Astrocyte (in vitro differentiated cells and primary cell): ENCODE measurements around the gene AP1M1. TPM values are rescaled to one million over a fixed set of nuclear protein-coding genes. Genes with fewer than 3 reads are reported as not detected.
A peak's percentile ranks its signal among the peaks of the same experiment; 100 is the strongest.
"Not testable (repeated sequence)": the region's sequence is repeated elsewhere in the genome, so short reads cannot be mapped to it uniquely, and the experiment has no call there.

ENCODE experiments used
- DNase-seq: peaks from one replicate; pipeline ENCODE4 v3.0.0-alpha.2; 2010; ENCODE audit warnings: low read depth
- FAIRE-seq: peaks from 2 replicates; lab custom pipeline; 2011; peaks lifted over from hg19 to GRCh38; lab: Jason Lieb, UNC
- H2AFZ ChIP-seq: 2 replicates; pipeline ENCODE4 v1.6.0; 2012; ENCODE audit warnings: low read depth, low read length, inconsistent platforms
- H3K27ac ChIP-seq: 2 replicates; pipeline ENCODE4 v1.5.1; 2011; ENCODE audit warnings: low read depth, low read length, inconsistent platforms
- H3K27me3 ChIP-seq: 2 replicates; pipeline ENCODE4 v1.6.0; 2011; ENCODE audit warnings: low read length, inconsistent platforms; ENCODE audit not compliant: insufficient read depth
- H3K36me3 ChIP-seq: 2 replicates; pipeline ENCODE4 v1.5.1; 2011; ENCODE audit warnings: low read length, inconsistent platforms; ENCODE audit not compliant: insufficient read depth
- H3K4me1 ChIP-seq: 2 replicates; pipeline ENCODE4 v1.5.1; 2011; ENCODE audit warnings: low read length, inconsistent platforms; ENCODE audit not compliant: insufficient read depth
- H3K4me2 ChIP-seq: 2 replicates; pipeline ENCODE4 v1.6.0; 2012; ENCODE audit warnings: low read length, inconsistent platforms
- H3K4me3 ChIP-seq: 2 replicates; pipeline ENCODE4 v1.5.1; 2011; ENCODE audit warnings: low read depth, mild to moderate bottlenecking, low read length, inconsistent platforms; ENCODE audit not compliant: insufficient read depth
- H3K79me2 ChIP-seq: 2 replicates; pipeline ENCODE4 v1.6.0; 2012; ENCODE audit warnings: mild to moderate bottlenecking, low read length, inconsistent platforms; ENCODE audit not compliant: insufficient read depth
- H3K9ac ChIP-seq: 2 replicates; pipeline ENCODE4 v1.6.0; 2012; ENCODE audit warnings: mild to moderate bottlenecking, low read length, inconsistent platforms
- H3K9me3 ChIP-seq: 2 replicates; pipeline ENCODE4 v1.5.1; 2012; ENCODE audit warnings: low read depth, mild to moderate bottlenecking, low read length, inconsistent platforms; ENCODE audit not compliant: insufficient read depth
- H4K20me1 ChIP-seq: 2 replicates; pipeline ENCODE4 v1.6.0; 2012; ENCODE audit warnings: low read length, inconsistent platforms; ENCODE audit not compliant: insufficient read depth
- H3K27ac Mint-ChIP-seq: one replicate; pipeline ENCODE4 v1.8.0; 2021; ENCODE audit warnings: mild to moderate bottlenecking, mixed read lengths; ENCODE audit not compliant: unreplicated experiment
- H3K27me3 Mint-ChIP-seq: one replicate; pipeline ENCODE4 v1.8.0; 2021; ENCODE audit warnings: low read depth, mixed read lengths; ENCODE audit not compliant: unreplicated experiment
- H3K36me3 Mint-ChIP-seq: one replicate; pipeline ENCODE4 v1.8.0; 2021; ENCODE audit warnings: low read depth, mixed read lengths; ENCODE audit not compliant: unreplicated experiment
- H3K4me1 Mint-ChIP-seq: one replicate; pipeline ENCODE4 v1.8.0; 2021; ENCODE audit warnings: low read depth, mixed read lengths; ENCODE audit not compliant: unreplicated experiment
- H3K4me3 Mint-ChIP-seq: one replicate; pipeline ENCODE4 v1.8.0; 2021; ENCODE audit warnings: mild to moderate bottlenecking, moderate library complexity, mixed read lengths; ENCODE audit not compliant: unreplicated experiment
- H3K9me3 Mint-ChIP-seq: one replicate; pipeline ENCODE4 v1.8.0; 2021; ENCODE audit warnings: mild to moderate bottlenecking, mixed read lengths; ENCODE audit not compliant: unreplicated experiment
- EZH2 ChIP-seq: IDR thresholded peaks from 2 replicates; pipeline ENCODE4 v1.6.1; 2012; ENCODE audit warnings: mild to moderate bottlenecking, low read length, inconsistent platforms; ENCODE audit not compliant: insufficient read depth
- total RNA-seq: library from RNA; stranded (reverse); gene quantifications from 2 replicates; pipeline ENCODE4 v1.2.1, GENCODE V29; 2021
- TF ChIP-seq, protein P1 (sequence below): IDR thresholded peaks from 2 replicates; pipeline ENCODE4 v1.5.1; 2011; ENCODE audit warnings: low read depth, mild to moderate bottlenecking, inconsistent platforms, low read length, moderate library complexity; ENCODE audit not compliant: insufficient read depth

Gene AP1M1
- total RNA-seq, 1 donor from 2014 or later = 87.6 TPM

GRCh38 chr19:16281743-16282142, 84.0 kb downstream of the AP1M1 start:
- H3K36me3 Mint-ChIP-seq = no peaks in the 10 kb centered on the region
- H3K9ac ChIP-seq = no peak overlapping the region
- FAIRE-seq (no peak), DNase-seq (no peak)
- no peaks in the 10 kb centered on the region for H3K36me3 ChIP-seq
- H3K27me3 ChIP-seq = peaks cover 8% of the 10 kb centered on the region
- no peak overlapping the region for H3K27ac ChIP-seq
- no peak overlapping the region for H2AFZ ChIP-seq
- no peak overlapping the region for H3K4me2 ChIP-seq
- H3K4me1 ChIP-seq = peaks cover 26% of the 10 kb centered on the region
- TF ChIP-seq EZH2 = no peak
- TF ChIP-seq, protein P1, sequence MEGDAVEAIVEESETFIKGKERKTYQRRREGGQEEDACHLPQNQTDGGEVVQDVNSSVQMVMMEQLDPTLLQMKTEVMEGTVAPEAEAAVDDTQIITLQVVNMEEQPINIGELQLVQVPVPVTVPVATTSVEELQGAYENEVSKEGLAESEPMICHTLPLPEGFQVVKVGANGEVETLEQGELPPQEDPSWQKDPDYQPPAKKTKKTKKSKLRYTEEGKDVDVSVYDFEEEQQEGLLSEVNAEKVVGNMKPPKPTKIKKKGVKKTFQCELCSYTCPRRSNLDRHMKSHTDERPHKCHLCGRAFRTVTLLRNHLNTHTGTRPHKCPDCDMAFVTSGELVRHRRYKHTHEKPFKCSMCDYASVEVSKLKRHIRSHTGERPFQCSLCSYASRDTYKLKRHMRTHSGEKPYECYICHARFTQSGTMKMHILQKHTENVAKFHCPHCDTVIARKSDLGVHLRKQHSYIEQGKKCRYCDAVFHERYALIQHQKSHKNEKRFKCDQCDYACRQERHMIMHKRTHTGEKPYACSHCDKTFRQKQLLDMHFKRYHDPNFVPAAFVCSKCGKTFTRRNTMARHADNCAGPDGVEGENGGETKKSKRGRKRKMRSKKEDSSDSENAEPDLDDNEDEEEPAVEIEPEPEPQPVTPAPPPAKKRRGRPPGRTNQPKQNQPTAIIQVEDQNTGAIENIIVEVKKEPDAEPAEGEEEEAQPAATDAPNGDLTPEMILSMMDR = no peak
- no peak overlapping the region for H3K4me3 ChIP-seq
- H3K9me3 Mint-ChIP-seq = no peaks in the 10 kb centered on the region
- peaks cover 4% of the 10 kb centered on the region for H3K4me1 Mint-ChIP-seq
- H3K9me3 ChIP-seq = no peaks in the 10 kb centered on the region
- H3K27me3 Mint-ChIP-seq = peaks cover 9% of the 10 kb centered on the region
- H3K27ac Mint-ChIP-seq = no peak overlapping the region
- no peaks in the 10 kb centered on the region for H4K20me1 ChIP-seq
- no peak overlapping the region for H3K4me3 Mint-ChIP-seq
- no peaks in the 10 kb centered on the region for H3K79me2 ChIP-seq

DNA sequence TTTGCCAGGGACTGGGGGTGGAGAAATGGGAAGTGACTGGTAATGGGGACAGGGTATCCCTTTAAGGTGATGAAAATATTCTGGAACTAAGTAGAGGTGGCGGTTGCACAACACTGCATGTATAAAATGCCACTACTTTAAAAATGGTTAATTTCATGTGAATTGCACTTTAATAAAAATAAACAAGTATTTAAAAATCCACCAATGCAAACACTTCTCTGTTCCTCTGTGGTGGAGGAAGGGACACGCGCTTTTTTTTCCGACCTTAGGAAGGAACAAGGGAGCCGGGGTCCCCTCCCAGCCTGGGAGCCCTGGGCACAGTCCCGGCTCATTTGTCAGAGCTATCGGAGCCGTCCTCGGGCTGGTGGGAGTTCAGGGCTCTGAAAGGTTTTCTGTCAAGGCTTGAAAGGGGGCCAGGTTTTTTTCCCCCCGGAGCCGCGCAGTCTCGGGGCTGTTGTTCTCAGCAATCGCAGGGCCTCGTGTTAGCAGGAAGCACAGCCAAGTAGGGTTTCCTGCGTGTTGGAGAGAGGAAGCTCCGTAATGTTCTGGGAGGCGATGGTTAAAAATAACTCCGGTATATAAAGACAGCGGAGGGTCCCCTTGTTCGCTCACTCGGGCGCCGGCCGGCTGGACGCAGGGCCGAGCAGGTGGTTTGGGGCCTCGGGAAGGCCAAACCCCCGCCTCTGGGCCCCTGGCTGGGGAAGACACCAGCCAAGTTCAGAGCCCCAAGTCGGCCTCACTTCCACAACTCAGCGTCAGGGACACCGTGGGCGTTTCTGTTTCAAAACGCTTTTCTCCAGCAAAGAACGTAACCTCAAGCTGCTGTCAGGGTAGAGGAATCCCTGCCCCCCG, 85.7 kb downstream of the AP1M1 start:
- H3K4me3 Mint-ChIP-seq = no peak overlapping the region
- H3K36me3 ChIP-seq = no peaks in the 10 kb centered on the region
- peaks cover 4% of the 10 kb centered on the region for H3K4me1 Mint-ChIP-seq
- peak overlapping the region; percentile 69 for H3K9ac ChIP-seq
- H3K27ac ChIP-seq = peak overlapping the region; percentile 50
- H3K79me2 ChIP-seq = no peaks in the 10 kb centered on the region
- H3K9me3 ChIP-seq = no peaks in the 10 kb centered on the region
- H3K4me1 ChIP-seq = peaks cover 26% of the 10 kb centered on the region
- DNase-seq = peak; percentile 70
- TF ChIP-seq EZH2 = no peak
- TF ChIP-seq, protein P1 = no peak
- no peak for FAIRE-seq
- H2AFZ ChIP-seq = peak overlapping the region; percentile 86
- no peaks in the 10 kb centered on the region for H4K20me1 ChIP-seq
- H3K4me2 ChIP-seq = peak overlapping the region; percentile 82
- H3K9me3 Mint-ChIP-seq = no peaks in the 10 kb centered on the region
- H3K27me3 Mint-ChIP-seq = peaks cover 18% of the 10 kb centered on the region
- peak overlapping the region; percentile 34 for H3K4me3 ChIP-seq
- peaks cover 16% of the 10 kb centered on the region for H3K27me3 ChIP-seq
- no peaks in the 10 kb centered on the region for H3K36me3 Mint-ChIP-seq
- H3K27ac Mint-ChIP-seq = no peak overlapping the region

GRCh38 chr19:16284505-16284904, 86.8 kb downstream of the AP1M1 start:
- H3K4me1 Mint-ChIP-seq = no peaks in the 10 kb centered on the region
- H3K9me3 ChIP-seq = peaks cover 2% of the 10 kb centered on the region
- H3K27me3 ChIP-seq = peaks cover 19% of the 10 kb centered on the region
- peaks cover 18% of the 10 kb centered on the region for H3K27me3 Mint-ChIP-seq
- H3K4me2 ChIP-seq = no peak overlapping the region
- H3K27ac Mint-ChIP-seq = no peak overlapping the region
- no peaks in the 10 kb centered on the region for H3K9me3 Mint-ChIP-seq
- peaks cover 21% of the 10 kb centered on the region for H3K4me1 ChIP-seq
- no peak for TF ChIP-seq EZH2
- TF ChIP-seq, protein P1 = no peak
- H4K20me1 ChIP-seq = no peaks in the 10 kb centered on the region
- no peak for FAIRE-seq
- no peaks in the 10 kb centered on the region for H3K36me3 Mint-ChIP-seq
- no peaks in the 10 kb centered on the region for H3K79me2 ChIP-seq
- H2AFZ ChIP-seq = no peak overlapping the region
- H3K4me3 Mint-ChIP-seq = no peak overlapping the region
- H3K27ac ChIP-seq = no peak overlapping the region
- H3K36me3 ChIP-seq = no peaks in the 10 kb centered on the region
- no peak for DNase-seq
- no peak overlapping the region for H3K9ac ChIP-seq
- no peak overlapping the region for H3K4me3 ChIP-seq

- H3K27ac Mint-ChIP-seq, FAIRE-seq, H3K4me2 ChIP-seq, H3K79me2 ChIP-seq, H2AFZ ChIP-seq, H3K9me3 Mint-ChIP-seq, H3K4me3 ChIP-seq, H3K36me3 ChIP-seq, H3K27ac ChIP-seq, H3K4me3 Mint-ChIP-seq, H3K4me1 Mint-ChIP-seq, DNase-seq, H3K9ac ChIP-seq, H3K9me3 ChIP-seq, H3K36me3 Mint-ChIP-seq, H4K20me1 ChIP-seq: not testable (repeated sequence)
- peaks cover 18% of the 10 kb centered on the region for H3K27me3 Mint-ChIP-seq
- Histone ChIP-seq H3K27me3 (peaks cover 19% of the 10 kb centered on the region), H3K4me1 (peaks cover 20% of the 10 kb centered on the region)
Measured at GRCh38 chr19:16285079-16285478, 87.4 kb downstream of the AP1M1 start.
